Measurements from ENCODE around the gene COL4A2. TPM values are rescaled to one million over a fixed set of nuclear protein-coding genes. Genes with fewer than 3 reads are reported as not detected.

COL4A2 gene
- polyA plus RNA-seq, 1 donor (not counting 4 experiments of a cell fraction or from before 2014, with no cell fraction given), result 30.7 TPM

DNA sequence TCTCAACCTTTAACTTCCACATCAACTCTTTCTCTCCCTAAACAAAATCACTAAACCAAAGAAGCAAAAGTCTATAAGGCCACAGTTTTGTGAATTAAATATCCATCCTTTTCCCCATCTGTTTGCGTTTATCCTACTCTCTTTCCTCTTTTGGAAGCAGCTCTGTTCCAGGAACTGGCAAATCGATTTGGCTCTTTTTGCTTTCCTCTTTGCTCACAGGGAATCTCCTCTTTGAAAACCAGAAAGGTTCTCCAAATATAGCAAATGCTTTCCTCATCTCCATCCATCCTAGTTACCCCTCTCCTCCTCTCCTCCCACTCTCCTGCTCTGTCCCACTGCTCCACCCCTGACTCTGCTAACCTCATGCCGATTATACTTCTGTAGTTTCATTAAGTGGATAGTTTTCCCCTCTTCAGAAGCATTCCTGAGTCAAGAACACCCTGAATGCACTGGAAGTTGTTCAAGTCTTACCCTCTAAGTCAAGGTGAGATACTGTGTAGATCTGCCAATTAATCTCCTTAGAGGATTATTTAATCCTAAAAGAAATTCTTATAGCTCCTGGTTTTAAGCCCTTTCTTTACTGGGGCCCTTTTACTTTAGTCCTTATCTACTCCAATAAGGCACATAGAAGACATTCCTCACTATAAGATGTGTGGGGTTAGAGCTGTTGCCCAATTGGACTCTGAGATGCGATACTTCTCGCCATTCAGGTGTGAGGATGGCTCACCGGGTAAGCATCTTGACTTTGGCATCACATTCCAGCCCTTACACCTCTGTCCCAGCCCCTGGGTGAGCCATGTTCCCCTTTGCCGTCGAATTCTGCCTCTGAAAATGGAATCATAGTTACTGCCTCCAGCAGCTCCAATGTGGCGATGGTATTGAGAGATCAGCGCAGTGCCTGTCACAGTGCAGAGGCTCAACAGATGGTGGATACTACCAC lies 67.6 kb downstream of the COL4A2 start:
- Histone ChIP-seq H3K4me3 (ENCODE audit: control insufficient read depth in 2 of 3, extremely low read depth in 1 of 3, insufficient read depth in 2 of 3, low read depth in 1 of 3, low read length in 3 of 3) (no peak overlapping the region), H3K9me1 (ENCODE audit: control insufficient read depth, extremely low read depth, insufficient read depth, low read length) (no peaks in the 10 kb centered on the region), H3K4me1 (ENCODE audit: control insufficient read depth, extremely low read depth, insufficient read depth, low read length) (no peaks in the 10 kb centered on the region), H3K9me3 (ENCODE audit: control insufficient read depth, low read depth, low read length) (no peaks in the 10 kb centered on the region), H3K4me2 (ENCODE audit: control insufficient read depth, extremely low read depth, insufficient read depth, low read depth, low read length) (no peak overlapping the region), H4K20me1 (ENCODE audit: control insufficient read depth, extremely low read depth, insufficient read depth, low read length) (no peaks in the 10 kb centered on the region), H2AFZ (ENCODE audit: control insufficient read depth, low read length) (no peak overlapping the region), H3K9ac (ENCODE audit: control insufficient read depth, extremely low read depth, insufficient read depth, low read length) (no peak overlapping the region), H3K36me3 (ENCODE audit: control insufficient read depth in 2 of 2, extremely low read depth in 1 of 2, insufficient read depth in 2 of 2, low read length in 2 of 2) (no peaks in the 10 kb centered on the region), H3K27me3 (ENCODE audit: control insufficient read depth, extremely low read depth, insufficient read depth, low read length) (no peaks in the 10 kb centered on the region), H3K79me2 (ENCODE audit: control insufficient read depth, insufficient read depth, low read length) (no peaks in the 10 kb centered on the region), H3K27ac (ENCODE audit: control insufficient read depth, insufficient read depth, low read length) (no peak overlapping the region)
- dilution Hi-C loops (cut with MboI; ENCODE audit: extremely low pct_ligation_motif_present, low sequenced_read_pairs), result no loop called here
- FAIRE-seq, result no peak
- no peak for DNase-seq (ENCODE audit: low read depth, low spot score)
- no peak for TF ChIP-seq EZH2 (IDR thresholded peaks at IDR 0.05; ENCODE audit: low read length)
- TF ChIP-seq, protein P1, sequence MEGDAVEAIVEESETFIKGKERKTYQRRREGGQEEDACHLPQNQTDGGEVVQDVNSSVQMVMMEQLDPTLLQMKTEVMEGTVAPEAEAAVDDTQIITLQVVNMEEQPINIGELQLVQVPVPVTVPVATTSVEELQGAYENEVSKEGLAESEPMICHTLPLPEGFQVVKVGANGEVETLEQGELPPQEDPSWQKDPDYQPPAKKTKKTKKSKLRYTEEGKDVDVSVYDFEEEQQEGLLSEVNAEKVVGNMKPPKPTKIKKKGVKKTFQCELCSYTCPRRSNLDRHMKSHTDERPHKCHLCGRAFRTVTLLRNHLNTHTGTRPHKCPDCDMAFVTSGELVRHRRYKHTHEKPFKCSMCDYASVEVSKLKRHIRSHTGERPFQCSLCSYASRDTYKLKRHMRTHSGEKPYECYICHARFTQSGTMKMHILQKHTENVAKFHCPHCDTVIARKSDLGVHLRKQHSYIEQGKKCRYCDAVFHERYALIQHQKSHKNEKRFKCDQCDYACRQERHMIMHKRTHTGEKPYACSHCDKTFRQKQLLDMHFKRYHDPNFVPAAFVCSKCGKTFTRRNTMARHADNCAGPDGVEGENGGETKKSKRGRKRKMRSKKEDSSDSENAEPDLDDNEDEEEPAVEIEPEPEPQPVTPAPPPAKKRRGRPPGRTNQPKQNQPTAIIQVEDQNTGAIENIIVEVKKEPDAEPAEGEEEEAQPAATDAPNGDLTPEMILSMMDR (optimal IDR thresholded peaks at IDR 0.05 in 1 of 3, IDR thresholded peaks at IDR 0.05 in 1 of 3, conservative IDR thresholded peaks at IDR 0.05 in 1 of 3; ENCODE audit: extremely low read depth in 1 of 3, insufficient read depth in 2 of 3, low read length in 3 of 3), result no peak

DNA sequence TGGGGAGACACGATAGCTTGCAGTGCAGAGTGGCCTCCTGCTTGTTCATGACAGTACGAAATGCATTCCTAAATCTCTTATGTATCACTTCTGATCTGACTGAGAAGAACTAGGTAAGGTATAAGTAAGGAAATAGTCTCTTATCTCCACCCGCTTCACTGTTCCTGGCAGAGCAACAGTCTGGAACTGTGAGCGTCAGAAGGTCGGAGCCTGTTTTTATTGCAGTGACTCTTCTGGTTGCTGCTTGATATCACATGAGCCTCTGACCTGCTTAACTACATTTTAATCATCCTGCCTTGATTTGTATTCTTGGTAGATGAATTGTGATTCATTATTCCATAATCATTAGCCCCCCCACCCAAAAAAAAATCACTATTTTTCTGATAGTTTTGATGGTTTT lies 69.0 kb downstream of the COL4A2 start:
- no peak overlapping the region for H3K4me3 ChIP-seq (ENCODE audit: control insufficient read depth in 2 of 3, extremely low read depth in 1 of 3, insufficient read depth in 2 of 3, low read depth in 1 of 3, low read length in 3 of 3)
- no peaks in the 10 kb centered on the region for H4K20me1 ChIP-seq (ENCODE audit: control insufficient read depth, extremely low read depth, insufficient read depth, low read length)
- dilution Hi-C loops (cut with MboI; ENCODE audit: extremely low pct_ligation_motif_present, low sequenced_read_pairs), result no loop called here
- H3K9ac ChIP-seq (ENCODE audit: control insufficient read depth, extremely low read depth, insufficient read depth, low read length), result no peak overlapping the region
- H3K9me3 ChIP-seq (ENCODE audit: control insufficient read depth, low read depth, low read length), result no peaks in the 10 kb centered on the region
- H3K36me3 ChIP-seq (ENCODE audit: control insufficient read depth in 2 of 2, extremely low read depth in 1 of 2, insufficient read depth in 2 of 2, low read length in 2 of 2), result no peaks in the 10 kb centered on the region
- no peak for TF ChIP-seq EZH2 (IDR thresholded peaks at IDR 0.05; ENCODE audit: low read length)
- TF ChIP-seq, protein P1 (optimal IDR thresholded peaks at IDR 0.05 in 1 of 3, IDR thresholded peaks at IDR 0.05 in 1 of 3, conservative IDR thresholded peaks at IDR 0.05 in 1 of 3; ENCODE audit: extremely low read depth in 1 of 3, insufficient read depth in 2 of 3, low read length in 3 of 3), result no peak
- FAIRE-seq (peak; percentile 5), DNase-seq (ENCODE audit: low read depth, low spot score) (no peak)
- peaks cover 11% of the 10 kb centered on the region for H3K4me1 ChIP-seq (ENCODE audit: control insufficient read depth, extremely low read depth, insufficient read depth, low read length)
- H3K27me3 ChIP-seq (ENCODE audit: control insufficient read depth, extremely low read depth, insufficient read depth, low read length), result no peaks in the 10 kb centered on the region
- peaks cover 3% of the 10 kb centered on the region for H3K9me1 ChIP-seq (ENCODE audit: control insufficient read depth, extremely low read depth, insufficient read depth, low read length)
- H3K79me2 ChIP-seq (ENCODE audit: control insufficient read depth, insufficient read depth, low read length), result peaks cover 4% of the 10 kb centered on the region
- no peak overlapping the region for H3K27ac ChIP-seq (ENCODE audit: control insufficient read depth, insufficient read depth, low read length)
- no peak overlapping the region for H3K4me2 ChIP-seq (ENCODE audit: control insufficient read depth, extremely low read depth, insufficient read depth, low read depth, low read length)
- no peak overlapping the region for H2AFZ ChIP-seq (ENCODE audit: control insufficient read depth, low read length)

Data from keratinocyte (primary cell).